T-helper 1 cell (primary cell): ENCODE data around the gene NTNG1.
A peak's percentile ranks its signal among the peaks of the same experiment; 100 is the strongest.

Experiments used
- DNase-seq, 5 donors: peaks; one replicate each; pipeline ENCODE4 v3.0.0-alpha.2; 2012 to 2020

NTNG1 gene

GRCh38 chr1:107524301-107524700 is 383.5 kb downstream of the NTNG1 start:
- DNase-seq: no peak

DNA sequence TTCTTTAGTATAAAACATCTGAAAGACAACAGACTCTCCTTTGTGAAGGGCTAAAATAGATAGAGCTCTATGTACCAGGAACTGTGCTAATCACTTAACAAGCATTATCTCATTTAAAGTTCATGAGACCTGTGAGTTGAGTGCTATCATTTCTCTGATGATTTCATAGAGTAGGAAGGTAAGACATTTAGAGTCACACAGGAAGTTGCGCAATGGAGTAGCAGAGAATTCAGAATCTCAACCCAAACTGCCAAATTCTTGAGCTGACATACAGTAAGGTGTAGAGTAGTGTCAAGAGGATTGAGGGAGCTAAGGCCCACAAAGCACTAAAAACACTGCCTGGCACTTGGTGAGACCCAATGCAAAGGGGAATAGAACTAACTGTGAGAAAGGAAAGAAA is 384.3 kb downstream of the NTNG1 start:
- DNase-seq: peak in 1 of 5 donors; percentile 6

DNA sequence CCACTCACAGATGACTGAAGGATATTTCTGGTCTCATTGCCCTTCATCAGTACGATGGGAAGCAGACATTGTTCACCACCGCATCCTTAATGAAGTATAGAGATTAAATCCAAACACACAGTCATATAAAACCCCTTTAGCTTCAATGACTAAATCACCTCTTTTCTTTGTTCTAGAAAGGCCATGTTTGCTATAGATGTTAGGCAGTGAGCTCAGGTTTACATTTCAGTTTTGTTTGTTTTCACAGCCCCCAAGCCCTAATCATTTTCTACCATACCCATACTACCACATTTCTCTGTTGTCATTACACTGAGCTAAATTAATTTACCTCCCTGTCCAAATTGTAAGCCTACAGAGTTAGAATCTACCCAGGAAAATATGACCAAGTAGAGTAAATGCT is 385.1 kb downstream of the NTNG1 start:
- DNase-seq: no peak

- no peak for DNase-seq
Measured at GRCh38 chr1:107526524-107527198, 385.8 kb downstream of the NTNG1 start.

DNA sequence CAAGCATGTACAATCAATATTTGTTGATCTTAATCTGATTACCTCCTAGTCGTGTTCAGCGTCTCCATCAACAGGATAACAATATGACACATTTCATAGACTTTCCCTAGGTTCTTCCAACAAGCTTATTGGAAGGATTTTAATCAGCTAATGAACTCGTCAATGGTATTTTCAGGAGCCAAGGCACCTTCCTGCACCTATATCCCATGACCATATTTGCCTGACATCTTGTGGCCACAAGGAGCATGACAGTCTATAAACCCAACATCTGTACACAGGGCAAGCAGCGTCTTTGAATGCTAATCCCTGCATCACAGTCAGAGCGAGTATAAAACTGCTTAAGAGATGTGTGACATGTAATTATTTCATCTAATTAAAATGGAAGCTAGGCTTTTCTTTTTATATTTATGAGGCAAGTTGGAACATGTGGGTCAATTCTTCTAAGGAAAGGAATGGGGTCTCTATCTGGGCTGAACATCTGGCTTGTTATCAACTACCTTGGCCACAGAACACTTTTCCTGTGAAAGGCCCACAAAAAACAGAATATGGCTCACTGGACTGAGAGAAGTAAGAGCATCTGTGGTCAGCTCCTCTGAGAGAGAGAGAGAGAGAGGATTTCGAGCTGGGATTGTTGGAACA is 388.8 kb downstream of the NTNG1 start:
- peak in 1 of 5 donors; percentile 9 for DNase-seq

GRCh38 chr1:107530543-107530942 is 389.7 kb downstream of the NTNG1 start:
- DNase-seq: no peak

DNA sequence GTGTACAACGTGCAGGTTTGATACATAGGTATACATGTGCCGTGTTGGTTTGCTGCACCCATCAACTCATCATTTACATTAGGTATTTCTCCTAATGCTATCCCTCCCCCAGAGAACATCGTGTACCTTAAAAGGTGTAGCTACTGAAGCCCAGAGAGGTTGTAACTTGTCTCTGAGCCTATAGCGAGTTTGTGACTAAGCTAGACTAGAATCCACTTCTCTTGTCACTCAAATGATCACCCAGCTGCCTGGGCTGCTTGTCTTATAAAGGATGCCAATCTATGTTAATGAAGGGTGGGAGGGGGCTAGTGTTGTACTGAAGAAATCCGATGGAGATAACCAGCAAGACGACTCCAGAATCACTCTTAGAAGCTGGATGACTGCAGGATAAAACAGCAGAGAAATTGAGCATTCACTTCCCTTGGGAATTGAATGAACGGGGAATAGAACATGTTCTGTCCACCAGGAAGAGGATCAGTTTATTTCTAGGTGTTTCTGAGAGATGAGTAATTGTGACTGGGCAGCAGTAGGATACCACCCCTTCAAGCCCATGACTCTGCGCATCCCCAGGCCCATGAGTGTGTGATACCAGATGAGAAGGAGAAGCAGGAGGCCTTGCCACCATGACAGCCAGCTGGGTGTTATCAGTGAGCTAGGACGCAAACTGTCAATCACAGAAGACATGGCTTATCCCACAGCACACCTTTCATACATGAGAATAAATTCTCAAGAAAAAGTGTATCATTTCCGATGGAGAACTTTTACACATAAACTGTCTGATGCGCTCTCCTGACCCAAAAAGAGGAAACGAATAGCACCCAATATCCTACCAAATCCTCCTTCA is 390.4 kb downstream of the NTNG1 start:
- DNase-seq: no peak

GRCh38 chr1:107532318-107532717 is 391.5 kb downstream of the NTNG1 start:
- no peak for DNase-seq
